ENCODE measurements around the gene RABGEF1.
"Not testable (repeated sequence)": the region's sequence is repeated elsewhere in the genome, so short reads cannot be mapped to it uniquely, and the experiment has no call there.

The RABGEF1 gene

GRCh38 chr7:66740302-66740979 is at the start of gene RABGEF1:
Gene RABGEF1, plus strand, starts transcription at chr7:66740733. Its CDS starts 31,167 bp downstream, at chr7:66771900.
- peak; percentile 96 for DNase-seq (ENCODE audit: low read depth, low spot score)

GRCh38 chr7:66693331-66693730 is 47.2 kb upstream of the RABGEF1 start:
- no peak for DNase-seq (ENCODE audit: low read depth, low spot score)

- no peak for DNase-seq (ENCODE audit: low read depth, low spot score)
Observed at GRCh38 chr7:66694286-66694685, 46.2 kb upstream of the RABGEF1 start.

DNA sequence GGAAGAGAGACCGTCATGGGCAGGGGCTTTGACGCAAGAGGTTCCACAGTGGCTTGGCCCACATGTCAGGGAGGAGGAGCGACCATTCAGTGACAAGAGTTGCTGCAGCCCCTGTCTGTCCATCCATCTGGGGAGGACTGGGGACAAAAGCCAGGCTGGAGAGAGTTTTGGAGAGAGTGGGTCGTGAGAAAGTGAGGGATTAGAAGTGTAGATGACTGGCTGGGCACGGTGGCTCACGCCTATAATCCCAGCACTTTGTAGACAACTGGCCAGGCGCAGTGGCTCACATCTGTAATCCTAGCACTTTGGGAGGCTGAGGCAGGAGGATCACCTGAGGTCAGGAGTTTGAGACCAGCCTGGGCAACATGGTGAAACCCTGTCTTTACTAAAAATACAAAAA is 45.1 kb upstream of the RABGEF1 start:
- DNase-seq (ENCODE audit: low read depth, low spot score): not testable (repeated sequence)

GRCh38 chr7:66696134-66696533 is 44.4 kb upstream of the RABGEF1 start:
- DNase-seq (ENCODE audit: low read depth, low spot score): not testable (repeated sequence)

DNA sequence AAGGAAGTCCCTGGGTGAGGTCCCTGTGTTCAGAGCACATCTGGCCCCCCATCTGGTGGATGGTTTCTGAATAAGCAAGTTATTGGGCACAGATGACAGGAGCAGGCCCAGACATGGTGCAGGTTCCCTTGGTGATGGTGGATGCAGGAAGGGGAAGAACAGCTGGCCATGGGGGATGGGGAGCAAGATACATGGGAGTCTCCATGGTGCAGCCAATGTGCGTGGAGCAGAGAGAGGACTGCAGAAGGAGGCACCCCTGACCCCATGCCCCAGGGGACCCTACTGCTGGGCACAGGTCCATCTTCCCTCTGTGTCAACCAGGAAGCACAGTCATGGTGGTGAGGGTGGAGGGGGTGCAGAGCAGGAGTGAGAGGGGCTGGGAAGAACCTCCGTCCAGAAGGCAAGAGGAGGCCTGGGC is 43.8 kb upstream of the RABGEF1 start:
- DNase-seq (ENCODE audit: low read depth, low spot score): no peak

DNA sequence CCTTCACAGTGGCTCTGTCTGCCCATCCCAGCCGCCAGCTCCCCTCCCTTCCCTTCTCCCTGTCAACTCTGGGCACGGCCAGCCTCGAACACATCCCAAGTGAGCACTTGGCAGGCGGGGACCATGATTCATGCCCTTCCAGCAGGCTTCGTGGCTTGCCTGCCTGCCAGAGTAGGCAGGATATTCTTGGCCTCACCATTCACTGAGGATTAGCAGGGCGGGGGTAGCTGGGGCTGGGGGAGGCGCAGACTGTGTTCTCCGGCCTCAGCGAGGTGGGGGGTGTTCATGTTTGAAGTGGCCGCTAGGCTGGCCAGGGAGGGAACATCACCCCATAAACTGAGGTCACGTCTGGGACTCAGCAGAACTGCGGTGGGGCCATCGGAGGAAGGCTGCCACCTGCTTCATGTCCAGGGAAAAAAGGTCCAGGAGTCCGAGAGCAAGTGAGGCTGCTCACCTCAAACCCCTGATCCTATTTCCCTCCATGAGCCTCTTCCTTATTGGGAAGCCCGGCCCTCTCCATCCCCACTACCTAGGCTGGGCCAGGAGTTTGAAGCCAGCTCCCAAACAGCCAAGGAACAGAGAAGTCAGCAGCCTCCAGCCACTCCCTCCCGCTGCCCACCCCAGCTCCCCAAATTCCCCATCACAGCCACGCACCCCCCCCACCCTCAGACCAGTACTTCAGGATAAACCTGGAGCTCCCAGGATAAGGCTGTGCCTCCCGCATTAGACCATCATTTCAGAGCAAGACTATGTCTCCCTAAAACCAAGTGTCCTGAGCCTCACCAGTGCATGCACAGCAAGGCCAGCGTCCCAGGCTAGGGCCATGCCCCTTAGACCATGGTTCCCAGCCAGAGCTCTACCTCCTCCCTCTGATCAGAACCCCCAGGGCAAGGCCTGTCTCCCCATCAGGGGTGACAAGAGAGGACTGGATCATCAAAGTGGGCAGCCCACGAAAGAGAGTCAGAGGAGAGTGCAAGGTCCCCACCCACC is 42.8 kb upstream of the RABGEF1 start:
- DNase-seq (ENCODE audit: low read depth, low spot score): no peak

DNA sequence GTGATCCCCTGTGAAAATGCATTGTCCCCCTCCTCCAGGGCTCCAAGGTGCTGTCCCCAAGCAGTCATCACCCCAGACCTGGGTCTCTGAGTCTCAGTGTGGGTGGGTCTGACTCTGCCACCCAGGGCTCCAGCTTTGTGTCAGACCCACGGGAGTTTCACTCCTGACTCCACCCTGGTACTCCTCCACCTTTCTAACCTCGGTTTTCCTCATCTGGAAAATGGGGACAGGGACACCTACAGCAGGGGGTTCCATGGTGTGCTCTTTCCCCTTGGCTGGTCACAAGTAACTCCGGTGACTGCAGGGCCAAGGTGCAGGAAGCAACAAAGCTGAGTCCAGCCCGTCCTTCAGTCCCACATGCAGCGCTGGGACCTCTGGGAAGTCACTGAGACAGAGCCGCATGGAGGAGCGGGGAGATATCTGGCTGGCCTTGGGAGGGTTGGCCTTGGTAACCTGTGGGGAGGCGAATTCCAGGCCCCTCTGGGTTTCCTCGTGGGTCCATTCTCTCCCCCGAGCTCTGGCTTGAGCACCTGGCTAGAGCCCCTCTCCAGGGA is 41.8 kb upstream of the RABGEF1 start:
- DNase-seq (ENCODE audit: low read depth, low spot score): no peak

- no peak for DNase-seq (ENCODE audit: low read depth, low spot score)
Observed at GRCh38 chr7:66699998-66700397, 40.5 kb upstream of the RABGEF1 start.

DNA sequence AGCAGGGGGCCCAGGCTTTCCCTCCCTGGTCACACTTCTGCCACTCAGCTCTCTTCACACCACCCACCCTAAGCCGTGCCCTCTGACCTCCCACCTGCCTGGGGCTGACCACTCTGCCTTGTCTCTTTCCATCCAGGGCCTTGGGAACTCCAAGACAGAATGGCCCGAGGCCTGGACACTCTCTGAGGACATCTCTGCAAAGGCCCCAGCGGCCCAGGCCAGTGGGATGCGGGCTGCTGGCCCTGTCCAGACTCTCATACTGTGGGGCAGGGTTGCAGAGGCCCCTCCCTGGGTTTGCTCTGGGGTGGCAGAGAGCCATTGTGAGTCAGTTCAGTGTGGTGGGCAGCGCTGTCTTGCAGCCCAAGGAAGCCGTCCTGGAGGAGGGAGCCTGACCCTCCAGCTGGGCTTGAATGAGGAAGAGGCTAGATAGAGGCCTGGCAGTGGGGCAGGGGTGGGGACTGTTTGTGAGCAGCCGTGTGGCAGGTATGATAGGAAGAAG is 39.9 kb upstream of the RABGEF1 start:
- DNase-seq (ENCODE audit: low read depth, low spot score): no peak

DNA sequence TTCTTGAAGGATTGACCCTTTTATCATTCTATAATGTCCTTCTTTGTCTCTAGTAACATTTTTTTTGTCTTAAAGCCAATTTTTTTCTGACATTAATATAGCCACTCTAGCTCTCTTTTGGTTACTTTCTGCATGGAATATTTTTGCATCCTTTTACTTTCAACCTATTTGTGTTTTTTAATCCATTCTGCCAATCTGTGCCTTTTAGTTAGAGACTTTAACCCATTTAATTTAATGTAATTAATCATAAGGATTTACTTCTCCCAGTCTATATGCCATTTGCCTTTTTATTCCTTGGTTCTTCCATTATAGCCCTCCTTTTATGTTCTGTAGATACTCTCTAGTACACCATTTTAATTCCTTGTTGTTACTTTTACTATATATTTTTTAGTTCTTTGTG is 32.7 kb upstream of the RABGEF1 start:
- DNase-seq (ENCODE audit: low read depth, low spot score): no peak

DNA sequence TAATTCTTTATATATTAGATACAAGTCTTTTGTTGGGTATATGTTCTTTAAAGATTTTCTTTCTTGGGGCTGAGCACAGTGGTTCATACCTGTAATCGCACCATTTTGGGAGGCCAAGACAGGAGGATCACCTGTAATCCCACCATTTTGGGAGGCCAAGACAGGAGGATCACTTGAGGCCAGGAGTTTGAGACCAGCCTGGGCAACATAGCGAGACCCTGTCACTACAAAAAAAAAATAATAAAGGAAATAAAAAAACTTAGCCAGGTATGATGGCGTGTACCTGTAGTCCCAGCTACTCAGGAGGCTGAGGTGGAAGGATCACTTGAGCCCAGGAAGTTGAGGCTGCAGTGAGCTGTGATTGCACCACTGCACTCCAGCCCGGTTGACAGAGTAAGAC is 29.8 kb upstream of the RABGEF1 start:
- DNase-seq (ENCODE audit: low read depth, low spot score): not testable (repeated sequence)

GRCh38 chr7:66713687-66714086 is 26.8 kb upstream of the RABGEF1 start:
- no peak for DNase-seq (ENCODE audit: low read depth, low spot score)

DNA sequence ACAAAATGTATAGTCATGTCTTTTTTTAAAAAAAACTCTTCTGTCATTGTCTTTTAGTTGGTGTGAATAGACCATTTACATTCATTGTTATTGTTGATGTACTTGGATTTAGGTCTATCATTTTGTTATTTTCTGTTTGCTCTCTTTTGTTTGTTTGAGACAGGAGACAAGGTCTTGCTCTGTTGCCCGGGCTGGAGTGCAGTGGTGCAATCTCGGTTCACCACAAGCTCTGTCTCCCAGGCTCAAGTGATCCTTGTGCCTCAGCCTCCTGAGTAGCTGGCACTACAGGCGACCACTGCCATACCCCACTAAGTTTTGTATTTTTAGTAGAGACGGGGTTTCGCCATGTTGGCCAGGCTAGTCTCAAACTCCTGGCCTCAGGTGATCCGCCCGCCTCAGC is 23.9 kb upstream of the RABGEF1 start:
- DNase-seq (ENCODE audit: low read depth, low spot score): not testable (repeated sequence)

- no peak for DNase-seq (ENCODE audit: low read depth, low spot score)
Observed at GRCh38 chr7:66720561-66720960, 20.0 kb upstream of the RABGEF1 start.

GRCh38 chr7:66725843-66726242 is 14.7 kb upstream of the RABGEF1 start:
- DNase-seq (ENCODE audit: low read depth, low spot score): no peak

DNA sequence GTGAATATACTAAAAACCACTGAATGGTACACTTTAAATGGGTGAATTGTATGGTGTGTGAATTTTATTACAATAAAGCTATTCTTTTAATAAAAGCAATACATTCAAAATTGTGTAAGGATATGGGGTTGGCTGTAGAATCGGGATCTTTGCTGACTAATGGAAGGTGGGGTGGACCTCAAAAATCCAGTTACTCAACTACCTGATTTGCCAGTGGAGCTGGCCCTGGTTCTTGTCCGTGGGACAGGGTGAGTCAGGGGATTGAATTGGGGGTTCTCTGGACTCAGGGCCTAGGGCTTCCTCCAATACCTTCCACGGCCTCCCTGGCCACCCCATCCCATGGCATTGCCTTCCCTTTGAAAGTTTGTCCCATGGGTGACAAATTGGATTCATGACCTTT is 13.5 kb upstream of the RABGEF1 start:
- DNase-seq (ENCODE audit: low read depth, low spot score): no peak

DNA sequence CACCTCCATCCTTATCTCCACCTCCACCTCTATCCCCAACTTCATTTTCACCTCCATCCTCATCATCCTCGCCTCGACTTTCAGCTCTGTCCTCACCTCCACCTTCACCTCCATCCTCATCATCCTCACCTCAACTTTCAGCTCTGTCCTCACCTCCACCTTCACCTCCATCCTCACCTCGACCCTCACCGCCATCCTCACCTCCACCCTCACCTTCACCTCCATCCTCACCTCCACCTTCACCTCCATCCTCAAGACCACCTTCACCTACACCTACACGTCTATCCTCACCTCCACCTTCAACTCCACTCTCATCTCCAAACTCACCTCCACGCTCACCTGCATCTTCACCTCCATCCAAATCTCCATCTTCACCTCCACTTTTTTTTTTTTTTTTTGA is 12.0 kb upstream of the RABGEF1 start:
- no peak for DNase-seq (ENCODE audit: low read depth, low spot score)

- DNase-seq (ENCODE audit: low read depth, low spot score): no peak
Observed at GRCh38 chr7:66729274-66729673, 11.3 kb upstream of the RABGEF1 start.

DNA sequence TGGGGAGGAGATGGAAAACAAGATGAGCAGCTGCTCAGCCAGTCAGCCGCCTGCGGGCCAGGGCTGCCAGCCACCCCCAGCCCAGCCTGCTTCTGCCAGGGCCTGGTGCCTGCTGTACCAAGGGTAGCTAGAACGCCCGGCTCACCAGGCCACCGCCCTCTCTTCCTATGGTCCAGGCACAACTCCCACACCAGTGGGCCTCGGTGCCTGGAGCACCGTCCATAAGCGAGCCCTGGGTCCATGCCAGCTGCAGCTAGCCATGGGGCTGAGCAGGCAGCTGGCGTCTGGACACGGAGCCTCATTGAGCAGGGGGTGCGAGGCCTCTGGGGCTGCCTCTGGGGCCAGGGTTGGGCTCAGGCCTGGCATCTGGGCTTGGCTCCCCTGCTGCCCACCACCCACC is 8.5 kb upstream of the RABGEF1 start:
- no peak for DNase-seq (ENCODE audit: low read depth, low spot score)

DNA sequence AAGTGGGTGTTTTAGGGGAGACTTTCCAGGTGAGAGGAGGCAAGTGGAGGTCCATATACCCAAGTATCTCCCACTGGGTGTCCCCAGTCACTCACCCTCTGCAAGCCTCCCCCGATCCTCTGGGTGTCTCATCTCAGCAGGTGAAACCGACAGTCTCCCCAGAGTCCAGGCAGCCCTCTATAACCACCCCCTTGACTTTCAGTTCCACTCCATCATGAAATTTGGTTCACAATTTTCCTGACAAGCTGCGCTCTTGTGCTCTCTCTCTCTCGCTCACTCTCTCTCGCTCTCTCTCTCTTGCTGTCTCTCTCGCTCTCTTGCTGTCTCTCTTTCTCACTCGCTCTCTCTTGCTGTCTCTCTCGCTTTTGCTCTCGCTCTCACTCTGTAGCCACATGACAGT is 8.1 kb upstream of the RABGEF1 start:
- DNase-seq (ENCODE audit: low read depth, low spot score): no peak

GRCh38 chr7:66734006-66734405 is 6.5 kb upstream of the RABGEF1 start:
- DNase-seq (ENCODE audit: low read depth, low spot score): no peak

All from activated naive CD8-positive, alpha-beta T cell treated with anti-CD3 and anti-CD28 coated beads, Interleukin-2, amount 50 U/mL, for 16 hours (primary cell).